ENCODE results near the gene CAB39. TPM values are rescaled to one million over a fixed set of nuclear protein-coding genes. Genes with fewer than 3 reads are reported as not detected.

Gene CAB39
- polyA plus RNA-seq, 3 donors = 33.1 to 53.8 (median 38.3) TPM

GRCh38 chr2:230767862-230768388 is 55.3 kb downstream of the CAB39 start:
- H3K79me2 ChIP-seq (ENCODE audit: insufficient read depth, low read length) = peaks cover 75% of the 10 kb centered on the region
- 100% methylated on average over 1 of the region's 2 CpGs for WGBS (ENCODE audit: insufficient coverage)
- H4K20me1 ChIP-seq (ENCODE audit: insufficient read depth, low read length) = peaks cover 99% of the 10 kb centered on the region
- H3K36me3 ChIP-seq (replicated peaks in 1 of 2; ENCODE audit: control insufficient read depth in 1 of 2, insufficient read depth in 2 of 2, low read length in 2 of 2) = peaks cover 48 to 98% of the 10 kb centered on the region in 2 donors
- no peak overlapping the region for H3K9ac ChIP-seq (ENCODE audit: insufficient read depth, low read length, poor library complexity, severe bottlenecking)
- Mint-ChIP-seq H3K9me3 (no peaks in the 10 kb centered on the region), H3K4me3 (no peak overlapping the region), H3K27ac (no peak overlapping the region), H3K4me1 (peaks cover 2% of the 10 kb centered on the region), H3K36me3 (peaks cover 62 to 82% of the 10 kb centered on the region in 2 donors), H3K27me3 (ENCODE audit: low read depth in 3 of 3) (peaks cover 0 to 3% (median 0%) of the 10 kb centered on the region in 3 donors)
- H3K9me3 ChIP-seq (replicated peaks in 1 of 2; ENCODE audit: control insufficient read depth in 1 of 2, insufficient read depth in 1 of 2, low read length in 2 of 2) = no peaks in the 10 kb centered on the region
- no peak overlapping the region for H3K4me2 ChIP-seq (replicated peaks; ENCODE audit: extremely low read depth, low read length, poor library complexity, severe bottlenecking)
- no peak overlapping the region for H3K27ac ChIP-seq (ENCODE audit: low read depth in 1 of 2, low read length in 2 of 2)
- H2AFZ ChIP-seq (ENCODE audit: insufficient read depth, low read depth, low read length, poor library complexity, severe bottlenecking) = no peak overlapping the region
- H3K4me3 ChIP-seq (replicated peaks in 1 of 3; ENCODE audit: low read depth in 2 of 3, low read length in 3 of 3) = no peak overlapping the region
- no peak for DNase-seq
- intact Hi-C loops (cut with micrococcal nuclease) = no loop called here
- no peaks in the 10 kb centered on the region for H3K4me1 ChIP-seq (ENCODE audit: control insufficient read depth in 1 of 2, insufficient read depth in 2 of 2, low read length in 2 of 2)
- TF ChIP-seq CTCF (IDR thresholded peaks at IDR 0.05) = no peak
- H3K27me3 ChIP-seq (ENCODE audit: control insufficient read depth in 2 of 2, insufficient read depth in 2 of 2, low read length in 2 of 2) = no peaks in the 10 kb centered on the region

- Mint-ChIP-seq H3K9me3 (no peaks in the 10 kb centered on the region), H3K4me3 (no peak overlapping the region), H3K27ac (no peak overlapping the region), H3K4me1 (peaks cover 10% of the 10 kb centered on the region), H3K27me3 (ENCODE audit: low read depth in 3 of 3) (peaks cover 0 to 3% (median 0%) of the 10 kb centered on the region in 3 donors), H3K36me3 (peaks cover 65 to 84% of the 10 kb centered on the region in 2 donors)
- peaks cover 95% of the 10 kb centered on the region for H3K79me2 ChIP-seq (ENCODE audit: insufficient read depth, low read length)
- WGBS (ENCODE audit: insufficient coverage) = no CpG with 5 or more reads among the region's 3 CpGs
- H3K4me2 ChIP-seq (replicated peaks; ENCODE audit: extremely low read depth, low read length, poor library complexity, severe bottlenecking) = no peak overlapping the region
- no peak overlapping the region for H3K4me3 ChIP-seq (replicated peaks in 1 of 3; ENCODE audit: low read depth in 2 of 3, low read length in 3 of 3)
- TF ChIP-seq CTCF (IDR thresholded peaks at IDR 0.05) = no peak
- H3K4me1 ChIP-seq (ENCODE audit: control insufficient read depth in 1 of 2, insufficient read depth in 2 of 2, low read length in 2 of 2) = peaks cover 0 to 10% of the 10 kb centered on the region in 2 donors
- H3K9me3 ChIP-seq (replicated peaks in 1 of 2; ENCODE audit: control insufficient read depth in 1 of 2, insufficient read depth in 1 of 2, low read length in 2 of 2) = no peaks in the 10 kb centered on the region
- no peak for DNase-seq
- no peak overlapping the region for H3K27ac ChIP-seq (ENCODE audit: low read depth in 1 of 2, low read length in 2 of 2)
- peaks cover 100% of the 10 kb centered on the region for H4K20me1 ChIP-seq (ENCODE audit: insufficient read depth, low read length)
- H3K36me3 ChIP-seq (replicated peaks in 1 of 2; ENCODE audit: control insufficient read depth in 1 of 2, insufficient read depth in 2 of 2, low read length in 2 of 2) = peaks cover 39 to 98% of the 10 kb centered on the region in 2 donors
- no peak overlapping the region for H2AFZ ChIP-seq (ENCODE audit: insufficient read depth, low read depth, low read length, poor library complexity, severe bottlenecking)
- no peaks in the 10 kb centered on the region for H3K27me3 ChIP-seq (ENCODE audit: control insufficient read depth in 2 of 2, insufficient read depth in 2 of 2, low read length in 2 of 2)
- no peak overlapping the region for H3K9ac ChIP-seq (ENCODE audit: insufficient read depth, low read length, poor library complexity, severe bottlenecking)
- intact Hi-C loops (cut with micrococcal nuclease) = no loop called here
Measured at GRCh38 chr2:230770804-230771203, 58.2 kb downstream of the CAB39 start.
